ENCODE measurements around the gene SPARCL1.
"Not testable (repeated sequence)": the region's sequence is repeated elsewhere in the genome, so short reads cannot be mapped to it uniquely, and the experiment has no call there.

DNA sequence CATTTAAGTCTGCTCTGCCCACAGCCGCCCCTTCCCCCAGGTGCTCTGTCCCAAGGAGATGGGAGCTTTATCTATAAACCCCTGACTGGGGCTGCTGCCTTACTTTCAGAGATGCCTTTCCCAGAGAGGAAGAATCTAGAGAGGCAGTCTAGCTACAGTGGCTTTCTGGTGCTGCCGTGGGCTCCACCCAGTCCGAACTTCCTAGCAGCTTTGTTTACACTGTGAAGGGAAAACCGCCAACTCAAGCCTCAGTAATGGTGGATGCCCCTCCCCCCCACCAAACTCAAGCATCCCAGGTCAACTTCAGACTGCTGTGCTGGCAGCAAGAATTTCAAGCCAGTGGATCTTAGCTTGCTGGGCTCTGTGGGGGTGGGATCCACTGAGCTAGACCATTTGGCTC lies 40.5 kb downstream of the SPARCL1 start:
- TF ChIP-seq, protein P1, sequence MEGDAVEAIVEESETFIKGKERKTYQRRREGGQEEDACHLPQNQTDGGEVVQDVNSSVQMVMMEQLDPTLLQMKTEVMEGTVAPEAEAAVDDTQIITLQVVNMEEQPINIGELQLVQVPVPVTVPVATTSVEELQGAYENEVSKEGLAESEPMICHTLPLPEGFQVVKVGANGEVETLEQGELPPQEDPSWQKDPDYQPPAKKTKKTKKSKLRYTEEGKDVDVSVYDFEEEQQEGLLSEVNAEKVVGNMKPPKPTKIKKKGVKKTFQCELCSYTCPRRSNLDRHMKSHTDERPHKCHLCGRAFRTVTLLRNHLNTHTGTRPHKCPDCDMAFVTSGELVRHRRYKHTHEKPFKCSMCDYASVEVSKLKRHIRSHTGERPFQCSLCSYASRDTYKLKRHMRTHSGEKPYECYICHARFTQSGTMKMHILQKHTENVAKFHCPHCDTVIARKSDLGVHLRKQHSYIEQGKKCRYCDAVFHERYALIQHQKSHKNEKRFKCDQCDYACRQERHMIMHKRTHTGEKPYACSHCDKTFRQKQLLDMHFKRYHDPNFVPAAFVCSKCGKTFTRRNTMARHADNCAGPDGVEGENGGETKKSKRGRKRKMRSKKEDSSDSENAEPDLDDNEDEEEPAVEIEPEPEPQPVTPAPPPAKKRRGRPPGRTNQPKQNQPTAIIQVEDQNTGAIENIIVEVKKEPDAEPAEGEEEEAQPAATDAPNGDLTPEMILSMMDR (IDR thresholded peaks at IDR 0.05; ENCODE audit: insufficient read depth, low read length): not testable (repeated sequence)
- not testable (repeated sequence) for TF ChIP-seq GABPA, POLR2AphosphoS5 (IDR thresholded peaks at IDR 0.05; ENCODE audit: low read depth)

Measured in HL-60 (cell line).